GM12878 (cell line): ENCODE measurements around the gene DOCK1. TPM values are rescaled to one million over a fixed set of nuclear protein-coding genes. Genes with fewer than 3 reads are reported as not detected.

Experiments
- BCLAF1 ChIP-seq: fragments of 450-650 bp; IDR thresholded peaks from 2 replicates; pipeline ENCODE4 v1.6.1; 2017; ENCODE audit warnings: antibody characterized with exemption, mild to moderate bottlenecking, moderate library complexity
- CBX5 ChIP-seq: sonication (generic); IDR thresholded peaks from 2 replicates; pipeline ENCODE4 v1.6.1; 2016; ENCODE audit warnings: low read depth, moderate library complexity, mild to moderate bottlenecking, inconsistent platforms
- ESRRA ChIP-seq: IDR thresholded peaks from 2 replicates; pipeline ENCODE4 v1.6.1; 2012; ENCODE audit warnings: mild to moderate bottlenecking, low read length, improper control_type of control experiment
- NFYA ChIP-seq: IDR thresholded peaks from 2 replicates; pipeline ENCODE4 v1.6.1; 2011; ENCODE audit warnings: low read depth, mild to moderate bottlenecking, low read length, improper control_type of control experiment, borderline replicate concordance
- PRDM15 ChIP-seq: fragments of 450-650 bp; formaldehyde crosslinking; IDR thresholded peaks from 2 replicates; pipeline ENCODE4 v1.4.0; 2020; ENCODE audit warnings: mild to moderate bottlenecking, moderate library complexity
- SKIL ChIP-seq: fragments of 450-650 bp; IDR thresholded peaks from 2 replicates; pipeline ENCODE4 v1.6.1; 2017; ENCODE audit warnings: mild to moderate bottlenecking, low read depth, inconsistent platforms; ENCODE audit not compliant: poor library complexity, severe bottlenecking
- WRNIP1 ChIP-seq: IDR thresholded peaks from 2 replicates; pipeline ENCODE4 v1.6.1; 2011; ENCODE audit warnings: low read depth, low read length, improper control_type of control experiment, borderline replicate concordance
- polyA plus RNA-seq, 11 experiments: library from polyadenylated mRNA; depleted of rRNA in 4 of 11; unstranded in 6 of 11; stranded (reverse) in 5 of 11; fragments of >200 nt; fragmentation: Nextera tagmentation in 4 of 11; fragmentation: Illumina TruSeq in 1 of 11; extraction: Ambion mirVana in 4 of 11; extraction: Trizol in 1 of 11; gene quantifications; 1 replicate in 1 of 11; 2 replicates in 10 of 11; pipeline versions ENCODE4 v1.2.1 to v1.2.3, GENCODE V29; 2011 to 2016; ENCODE audit warnings: inconsistent platforms in 2 of 11, missing spikeins in 2 of 11, low read depth in 1 of 11
- total RNA-seq, 4 experiments: library from RNA; depleted of rRNA in 3 of 4; stranded (reverse); fragments of >200 nt in 3 of 4; fragmentation: Illumina TruSeq in 1 of 4; extraction: Trizol in 1 of 4; gene quantifications; 2 replicates each; pipeline versions ENCODE4 v1.2.1 to v1.2.3, GENCODE V29; 2013 to 2021

Gene DOCK1
- total and polyA plus RNA-seq, 10 of the 15 experiments (the other 5 are each of a cell fraction or from before 2014, with no cell fraction given): 0.05 to 0.18 TPM; not detected in 8

GRCh38 chr10:127415901-127416581 lies 510.8 kb downstream of the DOCK1 start (continued):
- TF ChIP-seq CBX5 (no peak), SKIL (no peak), WRNIP1 (no peak), PRDM15 (CRISPR knock-in tag) (no peak), BCLAF1 (no peak), ESRRA (no peak), NFYA (no peak)
